NCI-H2107 treated with DMSO at 0.1 percent for 48 hours (cell line): ENCODE results near the gene RXFP1.
"Not testable (repeated sequence)": the region's sequence is repeated elsewhere in the genome, so short reads cannot be mapped to it uniquely, and the experiment has no call there.

Experiments used
- DNase-seq: peaks from one replicate; lab custom pipeline; 2025; ENCODE audit not compliant: unreplicated experiment; lab: John Stamatoyannopoulos, UW

Gene RXFP1

DNA sequence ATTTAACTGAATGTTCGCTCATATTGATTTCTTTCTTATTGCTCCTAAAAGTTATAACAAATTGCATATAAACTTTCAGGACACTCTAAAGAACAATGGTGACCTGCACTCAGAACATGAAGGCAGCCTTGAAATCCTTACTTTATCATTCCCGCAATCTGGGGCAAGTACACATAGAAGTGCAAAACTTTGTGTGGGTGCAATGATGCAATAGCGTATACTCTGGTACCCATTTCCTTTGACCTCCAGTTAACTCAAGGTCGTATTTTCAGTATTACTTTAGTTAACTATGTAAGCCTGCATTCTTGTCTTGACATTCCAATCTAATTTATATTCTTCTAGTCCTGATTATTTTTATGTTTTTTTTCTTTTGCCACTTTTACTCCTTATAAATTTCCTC is 85.3 kb downstream of the RXFP1 start:
- DNase-seq: no peak

DNA sequence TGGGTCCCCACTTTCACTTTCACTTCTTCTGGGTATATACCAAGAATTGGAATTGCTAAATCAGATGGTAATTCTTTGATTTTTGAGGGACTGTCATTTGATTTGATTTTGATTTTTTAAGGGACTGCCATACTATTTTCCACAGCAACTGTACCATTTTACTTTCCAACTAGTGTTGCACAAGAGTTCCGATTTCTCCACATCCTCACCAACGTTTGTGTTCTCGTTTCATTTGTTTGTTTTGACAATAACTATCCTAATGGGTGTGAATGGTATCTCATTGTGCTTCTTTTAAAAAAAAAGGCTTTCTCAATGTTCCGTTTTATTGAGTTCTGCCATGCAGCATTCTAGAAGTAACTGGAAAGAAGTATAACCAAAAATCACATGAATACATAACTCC is 87.4 kb downstream of the RXFP1 start:
- no peak for DNase-seq

DNA sequence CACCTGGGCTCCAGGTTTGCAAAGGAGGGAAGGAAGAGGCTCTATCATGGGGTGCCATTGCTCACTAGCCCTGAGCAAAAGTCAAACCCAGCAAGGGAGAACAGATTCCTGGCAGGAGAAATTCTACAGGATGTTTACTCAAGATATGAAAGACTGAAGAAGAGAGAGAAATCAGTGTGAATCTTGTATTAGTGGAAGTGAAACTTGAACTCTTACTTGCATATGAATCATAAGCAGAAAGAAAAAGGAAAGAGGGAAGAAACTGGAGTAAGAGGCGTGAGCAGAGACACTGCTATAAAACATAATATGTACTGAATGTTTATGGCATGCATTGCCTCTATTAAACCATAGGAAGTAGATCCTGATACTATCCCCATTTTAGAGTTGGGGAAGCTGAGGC is 89.1 kb downstream of the RXFP1 start:
- DNase-seq: no peak

DNA sequence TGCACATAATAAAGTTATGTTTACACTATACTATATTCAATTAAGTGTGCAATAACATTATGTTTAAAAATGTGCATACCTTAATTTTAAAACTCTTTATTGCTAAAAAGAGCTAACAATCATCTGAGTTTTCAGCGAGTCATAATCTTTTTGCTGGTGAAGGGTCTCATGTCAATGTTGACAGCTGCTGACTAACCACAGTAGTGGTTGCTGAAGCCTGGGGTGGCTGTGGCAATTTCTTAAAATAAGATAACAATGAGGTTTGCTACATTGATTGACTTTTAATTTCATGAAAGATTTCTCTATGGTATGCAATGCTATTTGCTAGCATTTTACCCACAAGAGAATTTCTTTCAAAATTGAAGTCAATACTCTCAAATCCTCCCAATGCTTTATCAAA is 91.4 kb downstream of the RXFP1 start:
- no peak for DNase-seq

DNA sequence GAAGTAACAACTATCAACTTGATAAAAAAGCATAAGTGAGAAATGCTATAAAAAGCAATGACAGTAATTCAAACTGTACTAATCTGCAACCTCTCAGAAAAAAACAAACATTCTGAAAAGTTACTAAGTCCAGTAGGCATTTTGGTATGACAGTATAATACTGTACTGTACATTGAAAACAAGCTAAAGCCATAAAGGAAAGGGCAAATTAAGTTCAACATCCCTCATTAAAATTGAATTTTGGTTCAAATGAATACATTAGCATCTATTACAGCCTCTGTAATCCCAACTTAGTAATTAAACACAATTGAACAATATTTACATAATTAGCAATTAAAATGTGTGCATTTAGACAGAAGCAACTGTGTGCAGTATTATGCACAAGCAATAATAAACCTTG is 96.3 kb downstream of the RXFP1 start:
- no peak for DNase-seq

DNA sequence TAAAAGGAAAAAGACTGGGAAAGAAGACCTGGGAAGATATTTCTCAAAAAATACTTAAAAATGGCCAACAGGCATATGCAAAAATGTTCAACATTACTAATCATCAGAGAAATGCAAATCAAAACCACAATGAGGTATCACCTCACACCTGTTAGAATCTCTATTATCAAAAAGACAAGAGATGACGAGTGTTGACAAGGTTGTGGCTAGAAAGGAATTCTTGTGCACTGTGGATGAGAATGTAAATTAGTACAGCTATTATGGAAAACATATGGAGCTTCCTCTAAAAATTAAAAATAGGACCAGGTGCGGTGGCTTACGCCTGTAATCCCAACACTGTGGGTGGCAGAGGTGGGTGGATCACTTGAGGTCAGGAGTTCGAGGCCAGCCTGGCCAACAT is 100.0 kb downstream of the RXFP1 start:
- no peak for DNase-seq

DNA sequence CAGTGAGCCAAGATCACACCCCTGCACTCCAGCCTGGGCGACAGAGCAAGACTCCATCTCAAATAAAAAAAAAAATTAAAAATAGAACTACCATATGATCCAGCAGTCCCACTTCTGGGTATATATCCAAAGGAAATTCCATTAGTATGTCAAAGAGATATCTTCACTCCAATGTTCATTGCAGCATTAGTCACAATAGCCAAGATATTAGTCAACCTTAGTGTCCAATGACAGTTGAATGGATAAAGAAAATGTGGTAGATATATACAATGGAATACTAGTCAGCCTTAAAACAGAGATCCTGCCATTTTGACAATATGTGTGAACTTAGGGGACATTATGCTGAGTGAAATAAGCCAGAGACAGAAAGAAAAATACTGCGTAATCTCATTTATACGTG is 100.6 kb downstream of the RXFP1 start:
- no peak for DNase-seq

DNA sequence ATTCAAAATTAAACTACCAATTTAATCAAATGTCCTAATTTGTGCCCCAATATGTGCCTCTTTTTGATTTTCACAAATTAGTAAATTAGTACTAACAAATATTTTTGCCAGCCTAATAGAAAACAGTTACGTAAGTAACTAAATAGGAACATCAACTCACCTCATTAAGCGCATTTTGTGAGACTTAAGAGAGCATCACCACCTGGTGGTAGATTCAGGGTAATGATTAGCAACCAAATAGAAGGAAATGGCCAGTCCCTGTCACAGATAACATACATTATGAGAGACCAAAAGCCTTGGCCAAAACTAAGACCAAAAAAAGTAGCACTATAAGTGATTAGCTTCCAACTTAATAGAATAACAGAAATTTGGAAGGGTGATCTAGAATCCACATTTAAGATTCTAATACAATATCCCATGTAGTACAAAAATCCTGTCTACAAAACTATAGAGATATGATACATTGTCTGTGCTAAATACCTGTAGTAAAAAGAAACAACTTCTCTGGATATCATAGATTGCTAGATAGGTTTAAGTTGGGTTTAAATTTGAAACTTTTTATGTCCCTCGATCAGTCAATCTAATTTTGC is 103.3 kb downstream of the RXFP1 start:
- DNase-seq: peak; percentile 58

DNA sequence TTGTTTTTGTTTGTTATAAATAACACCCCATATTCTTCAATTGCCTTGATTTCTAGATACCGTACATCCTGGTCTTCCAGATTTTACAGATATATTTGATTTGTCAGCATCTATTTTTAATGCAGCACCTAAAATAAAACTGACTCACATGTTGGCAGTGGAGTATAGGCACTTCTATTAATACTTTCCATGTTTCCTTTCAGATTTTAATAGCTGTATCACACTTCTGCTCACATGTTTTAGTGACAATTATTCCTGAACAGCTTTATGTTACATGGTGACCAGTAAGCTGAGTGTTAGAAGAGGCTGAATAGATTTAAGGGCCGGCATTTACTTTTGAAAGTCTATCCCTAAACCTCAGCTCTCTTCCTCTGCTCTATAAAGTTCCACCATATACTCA is 103.9 kb downstream of the RXFP1 start:
- no peak for DNase-seq

DNA sequence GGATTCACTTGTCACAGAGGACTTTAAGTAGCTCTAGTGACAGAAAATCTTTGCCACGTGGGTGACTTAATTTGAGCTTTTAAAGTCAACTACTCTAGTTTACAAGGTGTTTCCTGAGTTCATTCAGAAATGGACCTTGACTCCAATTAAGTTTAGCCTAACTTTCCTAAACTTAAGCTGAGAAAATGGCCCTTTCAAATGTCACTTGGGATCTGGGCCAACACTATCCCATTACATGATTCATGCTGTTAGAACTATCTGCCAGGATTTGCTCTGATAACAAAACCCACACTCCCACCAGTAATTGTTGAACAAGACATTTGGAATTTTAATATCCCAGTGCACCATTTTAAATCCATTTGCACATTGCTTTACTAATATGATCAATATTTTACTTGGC is 109.2 kb downstream of the RXFP1 start:
- DNase-seq: no peak

DNA sequence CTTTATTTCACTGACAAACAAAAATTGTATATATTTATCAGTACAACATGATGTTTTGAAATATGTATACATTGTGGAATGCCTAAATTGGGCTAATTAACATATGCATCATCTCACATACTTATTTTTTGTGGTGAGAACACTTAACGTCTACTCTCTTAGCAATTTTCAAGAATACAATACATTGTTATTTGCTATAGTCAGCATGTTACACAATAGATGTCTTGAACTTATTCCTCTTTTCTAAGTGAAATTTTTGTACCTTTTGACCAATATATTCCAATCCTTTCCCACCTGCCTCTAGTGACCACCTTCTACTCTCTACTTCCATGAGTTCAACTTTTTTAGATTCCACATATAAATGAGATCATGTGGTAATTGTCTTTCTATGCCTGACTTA is 114.9 kb downstream of the RXFP1 start:
- DNase-seq: no peak

DNA sequence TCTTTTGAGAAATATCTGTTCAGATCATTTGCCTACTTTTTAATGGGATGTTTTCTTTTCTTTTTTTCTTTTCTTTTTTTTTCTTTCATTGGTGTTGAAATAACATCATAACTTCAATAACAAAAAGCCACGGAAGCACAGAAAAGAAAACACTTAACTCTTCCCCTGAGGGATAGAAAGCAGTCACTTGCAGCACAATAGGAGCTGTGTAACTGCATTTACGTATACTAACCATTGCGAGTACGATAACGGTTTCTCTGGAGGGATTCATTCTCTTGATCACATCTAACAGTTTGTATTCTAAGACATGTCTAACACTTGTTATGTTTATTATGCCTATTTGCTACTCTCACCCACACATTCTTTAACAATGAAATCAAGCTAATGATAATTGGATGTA is 122.7 kb downstream of the RXFP1 start:
- no peak for DNase-seq

DNA sequence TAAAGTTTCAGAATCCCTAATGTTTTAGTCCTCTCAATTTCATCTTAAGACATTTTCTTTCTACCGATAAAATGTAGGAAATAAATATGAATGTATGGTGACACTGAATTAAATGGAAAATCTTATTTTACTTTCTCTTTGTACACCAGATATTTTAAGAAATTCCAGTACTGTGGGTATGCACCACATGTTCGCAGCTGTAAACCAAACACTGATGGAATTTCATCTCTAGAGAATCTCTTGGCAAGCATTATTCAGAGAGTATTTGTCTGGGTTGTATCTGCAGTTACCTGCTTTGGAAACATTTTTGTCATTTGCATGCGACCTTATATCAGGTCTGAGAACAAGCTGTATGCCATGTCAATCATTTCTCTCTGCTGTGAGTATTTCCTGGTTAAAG is 123.1 kb downstream of the RXFP1 start:
- no peak for DNase-seq

DNA sequence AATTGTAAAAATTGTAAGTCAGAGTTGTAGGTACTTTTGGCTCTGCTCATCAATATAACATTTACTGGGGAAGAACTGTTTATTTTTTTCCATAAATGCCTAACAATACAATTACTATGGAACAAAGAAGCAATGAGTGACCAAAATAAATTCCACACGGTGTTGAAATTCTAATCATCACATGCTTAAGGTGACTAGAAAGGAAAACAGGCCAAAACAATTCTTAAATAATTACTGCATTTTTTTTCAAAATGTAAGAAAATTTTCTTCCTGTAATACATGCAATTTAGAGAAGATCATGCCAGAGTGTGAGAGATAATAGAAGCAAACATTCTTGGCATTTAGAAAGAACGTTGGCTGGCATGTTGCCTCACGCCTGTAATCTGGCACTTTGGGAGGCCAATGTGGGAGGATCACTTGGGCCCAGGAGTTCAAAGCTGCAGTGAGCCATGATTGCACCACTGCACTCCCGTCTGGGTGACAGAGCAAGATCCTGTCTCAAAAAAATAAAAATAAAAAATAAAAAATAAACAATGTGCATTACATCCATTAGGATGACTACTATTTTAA is 127.5 kb downstream of the RXFP1 start:
- DNase-seq: no peak

DNA sequence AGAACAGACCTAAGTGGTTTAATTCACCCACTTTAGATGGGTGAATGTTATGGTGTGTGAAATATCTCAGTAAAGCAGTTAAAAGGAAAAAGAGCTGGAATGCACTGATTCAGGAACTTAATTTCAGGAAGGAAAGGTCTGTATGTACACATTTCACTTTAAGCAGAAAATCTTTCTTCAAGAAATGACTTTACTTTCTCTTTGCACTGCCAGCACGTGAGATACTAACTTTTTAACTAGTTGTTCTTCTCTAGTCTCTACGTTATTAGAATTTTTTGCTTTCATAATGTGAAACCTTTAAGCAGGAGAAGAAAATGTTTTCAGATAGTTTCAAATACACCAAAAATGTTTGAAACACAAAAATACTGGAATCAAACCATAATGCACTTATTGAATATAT is 131.2 kb downstream of the RXFP1 start:
- no peak for DNase-seq

DNA sequence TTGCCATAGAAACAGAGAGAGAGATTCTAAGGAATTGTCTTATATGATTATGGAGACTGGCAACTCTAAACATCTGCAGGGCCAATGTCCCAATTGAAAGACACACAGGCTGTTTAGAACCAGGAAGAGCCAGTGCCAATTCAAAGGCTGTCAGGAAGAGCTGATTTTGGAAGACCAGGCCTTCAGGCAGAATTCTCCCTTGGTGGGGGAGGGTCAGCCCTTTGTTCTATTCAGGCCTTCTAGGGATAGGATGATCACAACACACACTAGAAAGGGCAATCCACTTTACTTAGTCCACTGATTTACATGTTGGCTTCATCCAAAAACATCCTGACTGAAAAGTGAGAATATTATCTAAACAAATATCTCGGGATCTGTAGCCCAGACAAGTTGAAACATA is 134.8 kb downstream of the RXFP1 start:
- DNase-seq: no peak

DNA sequence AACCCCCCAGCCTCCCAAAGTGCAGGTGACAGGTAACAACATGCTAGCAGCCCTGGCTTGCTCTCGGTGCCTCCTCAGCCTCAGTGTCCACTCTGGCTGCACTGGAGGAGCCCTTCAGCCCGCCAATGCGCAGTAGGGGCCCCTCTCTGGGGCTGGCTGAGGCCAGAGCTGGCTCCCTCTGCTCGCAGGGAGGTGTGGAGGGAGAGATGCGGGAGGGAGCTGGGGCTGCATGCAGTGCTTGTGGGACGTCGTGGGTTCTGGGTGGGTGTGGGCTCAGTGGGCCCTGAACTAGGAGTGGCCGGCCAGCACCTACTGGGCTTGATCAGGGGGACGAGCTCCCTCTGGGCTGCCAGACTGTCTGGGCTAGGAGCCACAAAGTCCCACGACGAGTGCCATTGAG is 135.6 kb downstream of the RXFP1 start:
- DNase-seq: no peak

DNA sequence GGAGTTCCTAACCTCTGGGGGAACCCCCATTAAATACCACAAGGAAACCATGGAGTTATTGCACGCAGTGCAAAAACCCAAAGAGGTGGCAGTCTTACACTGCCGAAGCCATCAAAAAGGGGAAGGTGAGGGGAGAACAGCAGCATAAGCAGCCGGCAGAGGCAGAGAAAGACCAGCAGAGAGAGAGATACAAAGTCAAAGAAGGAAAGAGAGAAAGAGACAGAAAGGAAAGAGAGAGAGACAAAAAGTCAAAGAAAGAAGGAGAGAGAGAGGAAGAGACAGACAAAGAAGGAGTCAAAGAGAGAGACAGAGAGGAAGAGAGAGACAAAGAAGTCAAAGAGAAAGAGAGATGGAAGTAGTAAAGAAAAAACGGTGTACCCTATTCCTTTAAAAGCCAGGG is 141.6 kb downstream of the RXFP1 start:
- DNase-seq: not testable (repeated sequence)

DNA sequence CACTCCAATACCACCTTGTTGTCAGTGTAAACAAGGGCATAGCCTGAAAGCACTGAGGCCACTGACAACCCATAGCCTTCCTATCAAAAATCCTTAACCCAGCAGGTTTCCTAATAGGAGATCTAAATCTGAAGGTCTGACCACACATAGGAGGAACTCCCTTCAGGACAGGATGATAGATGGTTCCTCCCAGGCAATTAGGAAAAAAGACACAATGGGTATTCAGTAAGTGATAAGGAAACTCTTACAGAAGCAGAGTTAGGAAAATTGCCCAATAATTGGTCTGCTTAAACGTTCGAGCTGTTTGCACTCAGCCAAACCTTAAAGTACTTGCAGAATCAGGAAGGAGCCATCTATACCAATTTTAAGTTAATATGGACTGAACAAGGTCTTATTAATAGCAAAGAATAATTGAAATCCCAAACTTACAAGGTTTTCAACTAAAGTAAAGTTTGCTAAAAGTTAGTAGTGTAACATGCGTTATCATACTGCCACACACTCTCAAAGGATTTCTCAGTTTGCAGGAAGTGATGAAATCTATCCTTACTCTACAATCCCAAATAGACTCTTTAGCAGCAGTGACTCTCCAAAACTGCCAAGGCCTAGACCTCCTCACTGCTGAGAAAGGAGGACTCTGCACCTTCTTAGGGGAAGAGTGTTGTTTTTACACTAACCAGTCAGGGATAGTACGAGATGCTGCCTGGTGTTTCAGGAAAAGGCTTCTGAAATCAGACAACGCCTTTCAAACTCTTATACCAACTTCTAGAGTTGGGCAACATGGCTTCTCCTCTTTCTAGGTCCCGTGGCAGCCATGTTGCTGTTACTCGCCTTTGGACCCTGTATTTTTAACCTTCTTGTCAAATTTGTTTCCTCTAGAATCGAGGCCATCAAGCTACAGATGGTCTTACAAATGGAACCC is 142.3 kb downstream of the RXFP1 start:
- not testable (repeated sequence) for DNase-seq

DNA sequence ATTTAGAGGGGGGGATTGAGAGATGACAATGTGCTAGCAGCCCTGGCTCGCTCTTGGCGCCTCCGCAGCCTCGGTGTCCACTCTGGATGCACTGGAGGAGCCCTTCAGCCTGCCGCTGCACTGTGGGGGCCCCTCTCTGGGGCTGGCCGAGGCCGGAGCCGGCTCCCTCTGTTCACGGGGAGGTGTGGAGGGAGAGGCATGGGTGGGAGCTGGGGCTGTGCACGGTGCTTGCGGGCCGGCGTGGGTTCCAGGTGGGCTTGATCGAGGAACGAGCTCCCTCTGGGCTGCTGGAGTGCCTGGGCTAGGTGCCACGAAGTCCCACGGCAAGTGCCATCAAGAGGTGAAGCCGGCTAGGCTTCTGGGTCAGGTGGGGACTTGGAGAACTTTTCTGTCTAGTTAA is 143.1 kb downstream of the RXFP1 start:
- no peak for DNase-seq

DNA sequence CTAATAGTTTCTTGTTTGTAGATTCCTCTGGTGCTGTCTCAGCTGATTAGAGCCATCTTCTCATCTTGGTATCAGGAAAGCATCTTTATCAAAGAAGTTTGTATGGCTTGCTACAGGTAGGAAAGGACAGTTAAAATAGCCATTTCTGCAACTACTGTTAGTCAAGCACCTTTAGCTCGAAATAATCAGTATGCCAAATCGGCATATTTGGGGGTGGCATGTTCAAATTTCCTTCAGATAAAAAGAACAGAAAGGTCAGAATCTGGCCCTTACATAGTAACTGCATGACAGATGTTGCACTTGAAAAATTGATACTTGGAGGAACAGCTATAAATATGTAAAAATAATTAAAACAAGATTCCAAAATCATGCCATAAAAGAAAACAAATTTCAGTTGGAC is 145.2 kb downstream of the RXFP1 start:
- DNase-seq: no peak

DNA sequence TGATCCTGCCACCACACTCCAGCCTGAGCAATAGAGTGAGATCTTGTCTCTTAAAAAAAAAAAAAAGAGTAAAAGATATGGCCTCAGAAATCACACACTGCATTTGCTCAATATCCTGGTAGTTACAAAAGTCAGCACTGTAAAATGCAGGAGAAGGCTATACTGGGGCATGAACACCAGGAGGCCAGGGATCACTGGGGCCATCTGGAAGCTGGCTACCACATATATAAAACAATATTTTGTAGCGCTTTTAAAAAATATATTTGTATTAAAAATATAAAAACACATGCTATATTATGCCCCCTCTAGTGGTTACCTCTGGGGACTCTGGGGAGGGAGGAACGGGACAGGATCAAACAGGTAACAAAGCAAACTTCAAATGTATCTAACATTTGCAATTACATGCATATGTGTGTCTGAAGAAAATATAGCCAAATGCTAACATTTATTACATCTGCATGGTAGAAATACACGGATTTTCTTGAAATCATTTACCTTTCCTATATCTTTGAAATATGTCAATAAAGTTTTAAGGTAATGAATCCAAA is 146.0 kb downstream of the RXFP1 start:
- no peak for DNase-seq
